Measurements from ENCODE around the gene JMJD8.

JMJD8 gene

GRCh38 chr16:684071-684794, at the start of gene JMJD8:
JMJD8 (minus strand) TSS chr16:684334; CDS start chr16:684319, 15 bp downstream.
- peak; percentile 98 for DNase-seq

DNA sequence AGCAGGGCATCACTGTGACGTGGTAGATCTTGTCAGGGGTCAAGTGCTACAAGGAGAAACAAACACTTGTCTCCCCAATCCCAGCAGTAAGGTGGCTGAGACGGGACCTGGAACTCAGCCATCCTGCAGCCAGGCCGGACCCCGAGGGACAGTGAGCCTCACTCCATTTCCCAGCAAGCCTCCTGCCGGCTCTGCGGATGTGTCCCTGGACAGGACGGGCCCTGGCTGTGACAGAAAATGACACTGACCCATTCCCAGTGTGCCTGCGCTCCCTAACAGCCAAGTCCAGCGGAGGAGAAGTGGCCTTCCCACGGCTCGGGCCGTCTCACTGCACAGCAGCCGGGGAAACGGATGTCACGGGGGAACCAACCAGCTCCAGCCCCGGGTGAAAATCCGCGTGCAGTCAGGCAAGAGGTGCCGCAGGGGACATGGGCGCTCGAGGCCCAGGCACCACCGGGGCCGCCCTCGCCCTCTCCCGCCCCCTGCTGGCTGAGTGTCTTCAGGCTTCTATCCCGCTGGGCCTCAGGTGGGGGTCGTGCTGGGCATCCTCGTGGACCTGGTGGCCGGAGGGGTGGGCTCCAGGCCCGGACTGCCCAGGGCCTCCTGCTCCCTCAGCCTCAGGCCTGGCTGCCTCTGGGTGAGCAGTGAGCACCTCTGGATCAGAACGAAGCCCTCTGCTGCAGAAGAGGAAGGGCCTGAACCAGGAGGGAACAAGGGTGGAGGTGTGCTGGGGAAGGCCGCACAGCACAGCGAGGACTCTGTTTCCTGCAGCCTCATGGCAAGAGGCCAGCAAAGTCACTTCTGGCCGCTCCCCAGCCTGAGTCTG, 49.5 kb upstream of the JMJD8 start:
- DNase-seq: no peak

DNA sequence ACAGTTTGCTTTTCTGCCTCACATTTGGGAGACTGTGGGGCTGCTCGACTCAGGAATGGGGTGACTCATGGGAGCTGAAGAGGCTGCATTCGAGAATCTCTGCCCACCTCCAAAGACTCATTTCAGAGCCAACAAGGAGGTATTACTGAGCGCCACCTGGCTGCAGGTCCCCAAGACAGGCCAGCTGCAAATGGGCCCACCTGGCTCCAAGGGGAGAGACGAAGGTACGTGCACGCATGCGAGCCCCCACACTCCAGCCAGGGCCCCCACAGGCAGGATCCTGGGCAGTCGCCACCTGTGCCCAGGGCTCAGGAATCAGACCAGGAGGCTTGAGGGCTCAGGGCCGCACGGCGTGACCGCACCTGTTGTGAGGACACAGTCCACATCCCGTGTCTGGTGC, 48.8 kb upstream of the JMJD8 start:
- DNase-seq: no peak

- no peak for DNase-seq
These were observed 48.2 kb upstream of the JMJD8 start for GRCh38 chr16:732332-732731.

DNA sequence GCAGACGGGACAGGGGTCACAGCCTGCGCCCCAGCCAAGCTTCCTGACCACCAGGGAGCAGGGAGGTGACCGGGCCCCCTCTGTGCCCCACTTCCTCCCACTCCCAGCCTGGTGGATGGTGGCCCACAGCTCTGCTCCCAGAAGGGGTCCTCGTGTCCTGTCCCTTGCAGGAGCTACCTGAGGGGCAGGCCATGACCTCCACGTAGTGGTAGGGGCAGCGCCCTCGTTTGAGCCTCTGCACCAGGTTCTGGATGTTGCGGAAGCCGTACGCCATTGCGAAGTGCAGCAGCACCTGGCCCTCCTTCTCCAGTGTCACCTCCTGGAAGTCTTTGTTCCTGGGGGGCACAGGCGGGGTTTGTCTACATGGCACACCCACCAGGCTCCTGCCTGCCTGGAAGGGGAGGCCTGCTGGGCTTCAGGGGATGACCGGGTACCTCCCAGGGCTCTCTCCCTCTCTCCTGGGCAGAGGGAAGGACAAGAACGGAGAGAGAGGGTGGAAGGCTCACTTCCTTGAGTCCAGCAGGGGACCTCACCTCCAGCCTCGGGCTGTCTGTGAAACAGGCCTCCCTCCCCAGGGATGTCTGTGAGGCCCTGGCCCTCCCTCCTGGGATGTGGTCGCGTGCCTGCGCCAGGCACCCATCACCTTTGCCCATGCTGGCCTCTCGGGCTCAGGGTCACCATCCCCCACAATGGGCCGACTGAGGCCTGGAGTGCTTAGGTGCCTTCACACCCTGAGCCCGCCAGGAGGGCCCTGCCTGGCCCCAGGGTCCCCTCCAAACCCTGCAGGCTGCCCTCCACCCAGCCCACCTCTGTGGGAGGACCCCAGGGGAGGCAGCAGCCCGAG, 46.8 kb upstream of the JMJD8 start:
- no peak for DNase-seq

- no peak for DNase-seq
These were observed 45.9 kb upstream of the JMJD8 start for GRCh38 chr16:729768-730665.

DNA sequence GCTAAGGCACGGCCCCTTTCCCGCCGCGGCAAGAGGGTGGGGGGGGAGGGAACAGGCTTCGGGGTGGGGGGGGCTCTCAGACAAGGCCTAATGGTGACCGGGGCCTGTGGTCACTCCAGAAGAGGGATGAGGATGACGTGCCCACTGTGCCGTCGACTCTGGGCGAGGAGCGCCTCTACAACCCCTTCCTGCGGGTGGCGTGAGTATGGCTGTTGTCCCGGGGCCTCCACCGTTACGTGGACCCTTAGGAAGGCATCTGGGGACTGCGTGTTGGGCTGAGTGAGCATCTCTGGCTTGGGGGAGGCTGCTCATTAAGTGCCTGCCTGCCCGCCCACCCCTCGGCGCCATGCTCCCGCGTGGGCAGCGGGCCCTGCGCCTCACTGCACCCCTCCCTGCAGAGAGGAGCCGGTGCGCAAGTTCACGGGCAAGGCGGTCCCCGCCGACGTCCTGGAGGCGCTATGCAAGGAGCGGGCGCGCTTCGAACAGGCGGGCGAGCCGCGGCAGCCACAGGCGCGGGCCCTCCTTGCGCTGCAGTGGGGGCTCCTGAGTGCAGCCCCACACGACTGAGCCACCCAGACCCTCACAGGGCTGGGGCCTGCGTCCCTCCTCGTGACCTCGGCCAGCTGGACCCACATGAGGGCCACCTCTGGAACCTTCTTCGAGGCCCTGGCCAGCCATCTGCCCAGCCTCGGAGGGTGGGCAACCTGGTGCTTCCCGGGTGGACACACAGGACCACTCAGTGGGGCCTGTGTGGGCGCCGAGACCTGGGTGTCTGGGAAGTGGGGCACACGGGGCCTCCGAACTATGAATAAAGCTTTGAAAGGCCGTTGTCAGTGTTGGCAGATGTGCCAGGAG, 45.0 kb upstream of the JMJD8 start:
- DNase-seq: no peak

DNA sequence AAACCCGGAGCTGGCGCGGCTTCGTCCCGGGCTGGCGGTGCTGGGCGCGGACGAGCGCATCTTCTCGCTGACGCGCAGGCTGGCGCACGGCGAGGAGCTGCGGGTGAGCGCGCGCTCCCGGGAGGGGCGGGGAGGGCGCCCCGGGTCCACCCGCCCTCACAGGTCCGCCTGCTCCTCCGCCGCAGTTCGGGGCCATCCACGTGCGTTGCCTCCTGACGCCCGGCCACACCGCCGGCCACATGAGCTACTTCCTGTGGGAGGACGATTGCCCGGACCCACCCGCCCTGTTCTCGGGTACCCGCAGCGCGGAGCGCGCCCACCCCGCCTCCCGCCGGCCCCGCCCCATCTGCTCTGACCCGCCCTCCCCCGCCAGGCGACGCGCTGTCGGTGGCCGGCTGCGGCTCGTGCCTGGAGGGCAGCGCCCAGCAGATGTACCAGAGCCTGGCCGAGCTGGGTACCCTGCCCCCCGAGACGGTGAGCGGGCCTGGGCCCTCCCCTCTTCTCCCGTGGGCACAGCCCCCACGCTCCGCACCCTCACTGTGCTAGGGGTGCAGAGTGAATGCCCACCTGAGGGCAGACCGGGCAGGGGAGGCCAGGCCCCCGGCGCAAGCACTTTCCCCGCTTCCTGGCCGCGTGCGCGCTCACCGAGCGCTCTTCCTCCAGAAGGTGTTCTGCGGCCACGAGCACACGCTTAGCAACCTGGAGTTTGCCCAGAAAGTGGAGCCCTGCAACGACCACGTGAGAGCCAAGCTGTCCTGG, 44.2 kb upstream of the JMJD8 start:
- DNase-seq: peak; percentile 74

- no peak for DNase-seq
These were observed 43.3 kb upstream of the JMJD8 start for GRCh38 chr16:727291-727977.

- DNase-seq: peak; percentile 69
These were observed 42.5 kb upstream of the JMJD8 start, which contains the start of the genes CCDC78 and HAGHL for GRCh38 chr16:726438-727290. CCDC78 (minus strand) TSS chr16:726443; CDS start chr16:726367, 76 bp downstream. HAGHL (plus strand) TSS chr16:727106; CDS start chr16:727510, 404 bp downstream.

DNA sequence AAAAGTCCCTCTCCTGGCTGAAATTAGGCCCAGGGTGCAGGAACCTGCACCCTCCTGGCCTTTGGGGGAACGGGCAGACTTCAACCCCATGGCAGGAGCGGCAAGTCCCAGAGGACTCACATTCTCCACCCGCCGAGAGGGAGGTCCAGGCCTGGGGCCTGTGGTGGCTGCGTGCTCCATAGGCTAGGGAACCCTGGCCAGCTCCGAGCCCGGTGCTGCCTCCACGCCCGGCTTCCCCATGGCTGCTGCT, 42.0 kb upstream of the JMJD8 start:
- no peak for DNase-seq

- DNase-seq: no peak
These were observed 41.5 kb upstream of the JMJD8 start for GRCh38 chr16:725463-726187.

GRCh38 chr16:725041-725376, 40.9 kb upstream of the JMJD8 start:
- DNase-seq: no peak

GRCh38 chr16:724188-725040, 40.3 kb upstream of the JMJD8 start:
- no peak for DNase-seq

DNA sequence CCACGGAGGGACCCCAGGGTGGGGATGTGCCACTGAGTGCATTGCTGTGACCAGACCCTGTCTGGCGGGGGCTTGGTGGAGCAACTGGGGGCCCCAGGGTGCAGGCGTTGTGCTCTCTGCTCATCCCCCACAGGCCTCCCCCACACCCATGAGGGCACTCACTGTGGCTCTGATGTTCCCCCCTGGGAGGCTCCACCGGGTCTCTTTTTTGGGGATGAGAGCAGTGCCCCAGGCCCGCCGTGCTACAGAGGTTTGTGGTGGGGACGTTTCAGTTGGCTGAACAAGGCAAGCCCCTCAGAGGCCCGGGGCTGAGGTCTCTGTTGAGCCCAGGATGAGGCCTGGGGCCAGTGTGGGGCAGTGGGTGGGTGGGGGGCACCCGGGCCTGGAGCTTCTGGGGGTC, 39.6 kb upstream of the JMJD8 start:
- DNase-seq: no peak

DNA sequence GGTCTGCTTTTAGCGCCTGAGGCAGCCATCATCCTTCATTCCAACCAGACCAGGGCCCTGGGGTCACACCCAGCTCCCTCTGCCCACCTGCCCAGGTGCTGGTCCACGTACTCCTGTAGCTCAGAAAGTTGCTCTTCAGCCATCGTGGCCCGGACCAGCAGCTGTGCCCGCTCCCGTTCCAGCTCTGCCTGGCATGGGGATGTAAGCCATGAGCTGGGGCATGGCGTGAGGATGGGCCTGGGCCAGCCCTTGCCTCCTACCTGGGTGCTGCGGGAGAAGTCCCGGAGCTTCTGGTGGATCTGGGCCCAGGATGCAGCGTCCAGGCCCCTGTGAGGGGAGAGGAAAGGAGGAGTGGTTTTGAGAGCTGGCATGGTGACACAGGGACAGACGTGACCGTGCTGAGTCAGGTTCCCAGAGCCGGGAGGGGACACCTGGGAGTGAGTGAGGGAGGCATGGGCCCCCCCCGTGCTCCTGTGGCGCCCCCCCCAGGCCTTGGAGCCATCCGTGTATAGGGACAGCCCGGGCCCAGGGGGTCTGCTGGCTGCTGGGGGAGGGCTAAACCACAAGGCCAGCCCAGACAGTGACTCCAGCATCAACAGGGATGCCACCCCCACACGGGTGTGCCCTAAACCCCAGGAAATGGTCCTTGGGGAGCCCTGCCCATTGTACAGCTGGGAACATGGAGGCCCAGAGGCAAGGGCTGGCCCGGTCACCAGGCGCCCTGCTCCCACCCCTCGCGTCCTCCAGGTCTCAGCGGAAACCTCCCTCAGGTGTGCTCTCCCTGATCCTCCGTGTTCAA, 38.9 kb upstream of the JMJD8 start:
- DNase-seq: no peak
